Measurements from ENCODE around the gene CDK5RAP1. TPM values are rescaled to one million over a fixed set of nuclear protein-coding genes. Genes with fewer than 3 reads are reported as not detected.
"Not testable (repeated sequence)": the region's sequence is repeated elsewhere in the genome, so short reads cannot be mapped to it uniquely, and the experiment has no call there.

The CDK5RAP1 gene, protein sequence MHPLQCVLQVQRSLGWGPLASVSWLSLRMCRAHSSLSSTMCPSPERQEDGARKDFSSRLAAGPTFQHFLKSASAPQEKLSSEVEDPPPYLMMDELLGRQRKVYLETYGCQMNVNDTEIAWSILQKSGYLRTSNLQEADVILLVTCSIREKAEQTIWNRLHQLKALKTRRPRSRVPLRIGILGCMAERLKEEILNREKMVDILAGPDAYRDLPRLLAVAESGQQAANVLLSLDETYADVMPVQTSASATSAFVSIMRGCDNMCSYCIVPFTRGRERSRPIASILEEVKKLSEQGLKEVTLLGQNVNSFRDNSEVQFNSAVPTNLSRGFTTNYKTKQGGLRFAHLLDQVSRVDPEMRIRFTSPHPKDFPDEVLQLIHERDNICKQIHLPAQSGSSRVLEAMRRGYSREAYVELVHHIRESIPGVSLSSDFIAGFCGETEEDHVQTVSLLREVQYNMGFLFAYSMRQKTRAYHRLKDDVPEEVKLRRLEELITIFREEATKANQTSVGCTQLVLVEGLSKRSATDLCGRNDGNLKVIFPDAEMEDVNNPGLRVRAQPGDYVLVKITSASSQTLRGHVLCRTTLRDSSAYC
- total RNA-seq (2014; rRNA removed; shearing (Covaris generic); ENCODE audit: low replicate concordance): 31.0 and 32.3 TPM in 2 replicates

DNA sequence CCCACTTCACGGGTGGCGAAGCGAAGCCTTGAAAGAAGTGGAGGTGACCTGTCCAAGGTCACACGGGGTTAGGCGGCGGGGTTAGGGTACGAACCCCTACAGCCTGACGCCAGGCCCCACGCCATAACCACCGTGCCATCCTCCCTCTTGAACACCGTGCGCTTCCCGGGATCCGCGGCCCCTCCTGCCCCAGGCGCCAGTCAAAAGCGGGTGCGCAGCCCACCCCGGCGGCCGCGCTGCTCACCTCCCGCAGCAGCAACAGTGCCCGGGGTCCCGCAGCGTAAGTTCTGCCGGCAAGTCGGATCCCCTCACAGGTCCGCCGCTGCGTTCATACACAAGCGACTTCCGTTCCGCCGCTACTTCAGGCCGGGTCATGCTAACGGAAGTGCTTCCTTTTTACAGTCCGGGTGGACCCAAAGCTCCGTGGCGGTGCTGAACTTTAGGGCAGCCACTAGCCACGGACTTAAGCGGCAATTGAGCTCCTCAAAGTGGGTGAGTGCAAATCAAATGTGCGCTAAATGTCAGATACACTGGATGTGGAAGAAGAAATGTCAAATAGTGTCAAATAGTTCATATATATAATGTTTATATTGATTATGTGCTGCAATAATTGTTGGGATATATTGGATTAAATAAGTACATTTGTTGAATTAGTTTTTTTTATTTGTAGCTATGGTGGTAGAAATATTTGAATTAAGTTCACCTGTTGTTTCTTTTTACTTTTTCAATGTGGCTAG lies at the start of gene CDK5RAP1:
Gene CDK5RAP1, minus strand, starts transcription at position 336 of the 737 bp plus-strand sequence. CDS start 4,455 bp downstream, outside the sequence.
- peak; percentile 75 for DNase-seq (ENCODE audit: low read depth)
- in situ Hi-C loops (cut with HindIII; ENCODE audit: low pct_unique_long_range_greater_than_20kb, low sequenced_read_pairs): no loop called here

DNA sequence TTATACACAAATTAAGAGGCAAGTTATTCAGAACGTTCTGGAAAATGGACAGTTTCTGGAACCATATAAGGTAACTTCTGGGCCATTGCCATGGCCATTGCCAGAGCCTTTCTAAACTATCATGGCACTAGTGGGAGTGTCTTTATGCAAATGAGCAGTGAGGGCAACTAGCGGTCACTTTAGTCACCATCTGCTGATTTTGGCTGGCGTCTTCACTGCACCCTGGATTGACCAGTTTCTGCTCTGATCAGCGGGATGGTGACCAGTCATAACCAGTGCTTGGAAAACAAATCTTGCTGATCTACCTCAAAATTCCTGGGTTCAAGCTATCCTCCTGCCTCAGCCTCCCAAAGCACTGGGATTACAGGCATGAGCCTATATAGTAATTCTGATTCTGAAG lies 49.5 kb upstream of the CDK5RAP1 start:
- in situ Hi-C loops (cut with HindIII; ENCODE audit: low pct_unique_long_range_greater_than_20kb, low sequenced_read_pairs): no loop called here

DNA sequence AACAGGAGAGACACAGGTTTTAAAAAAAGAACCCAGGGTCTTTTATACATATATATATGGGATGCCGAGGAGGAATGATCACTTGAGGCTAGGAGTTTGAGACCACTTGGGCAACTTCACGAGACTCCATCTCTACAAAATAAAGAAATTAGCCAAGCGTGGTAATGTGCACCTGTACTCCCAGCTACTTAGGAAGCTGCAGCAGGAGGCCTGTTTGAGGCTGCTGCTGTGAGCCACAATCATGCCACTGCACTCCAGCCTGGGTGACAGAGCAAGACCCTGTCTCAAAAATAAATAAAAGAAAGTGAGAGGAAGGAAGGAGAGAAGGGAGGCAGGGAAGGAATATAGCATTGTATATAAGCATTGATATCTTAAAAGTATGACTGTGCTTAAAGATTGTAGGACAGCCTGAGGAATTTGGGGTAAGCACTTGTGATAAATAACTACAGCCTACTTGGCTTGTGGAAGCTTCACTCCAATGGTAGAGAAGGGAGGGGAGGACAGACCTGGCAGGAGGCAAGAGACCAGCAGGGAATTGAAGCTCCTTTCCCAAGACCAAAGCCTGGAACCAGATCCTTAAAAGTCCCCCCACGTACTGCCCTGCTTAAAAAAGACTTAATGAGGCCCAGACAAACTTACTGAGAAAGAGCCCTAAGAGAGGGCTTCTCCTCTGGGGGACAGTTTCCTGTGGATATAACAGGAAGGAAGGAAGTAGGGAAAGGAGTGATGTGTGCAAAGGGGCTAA lies 44.7 kb upstream of the CDK5RAP1 start:
- in situ Hi-C loops (cut with HindIII; ENCODE audit: low pct_unique_long_range_greater_than_20kb, low sequenced_read_pairs): no loop called here
- DNase-seq (ENCODE audit: low read depth): no peak

More for the DNA sequence above, 49.5 kb upstream of the CDK5RAP1 start:
- peak; percentile 71 for DNase-seq (ENCODE audit: low read depth)

DNA sequence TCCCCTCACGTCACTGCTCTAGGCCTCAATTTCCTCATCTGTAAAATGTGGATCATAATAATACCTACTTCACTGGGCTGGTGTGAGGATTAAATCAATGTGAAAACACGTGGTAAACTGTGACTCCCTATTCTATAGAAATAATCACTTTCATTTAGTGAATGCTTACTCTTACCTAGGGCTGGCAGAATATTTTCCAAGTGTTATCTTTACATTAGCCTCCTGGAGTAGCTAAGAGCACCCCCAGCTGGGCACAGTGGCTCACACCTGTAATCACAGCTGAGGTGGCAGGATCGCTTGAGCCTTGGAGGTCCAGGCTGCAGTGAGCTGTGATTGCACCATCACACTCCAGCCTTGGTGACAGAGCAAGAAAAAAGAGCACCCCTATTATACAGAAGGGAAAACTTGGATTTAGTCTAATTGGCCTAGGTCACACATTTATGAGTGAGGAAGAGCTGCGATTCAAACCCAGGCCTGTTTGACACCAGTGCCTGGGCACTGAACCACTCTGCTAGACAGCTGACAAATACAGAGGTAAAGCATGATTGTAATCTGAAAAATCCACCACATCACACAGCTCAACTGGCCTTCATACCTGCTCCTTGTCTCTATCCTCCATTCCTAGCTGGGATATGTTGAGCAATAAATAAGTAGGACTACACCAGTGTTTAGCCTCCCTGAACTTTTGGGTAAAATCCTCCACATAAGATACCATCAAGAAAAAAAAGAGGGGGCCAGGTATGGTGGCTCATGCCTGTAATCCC lies 43.7 kb upstream of the CDK5RAP1 start:
- DNase-seq (ENCODE audit: low read depth): peak; percentile 31
- in situ Hi-C loops (cut with HindIII; ENCODE audit: low pct_unique_long_range_greater_than_20kb, low sequenced_read_pairs): no loop called here

DNA sequence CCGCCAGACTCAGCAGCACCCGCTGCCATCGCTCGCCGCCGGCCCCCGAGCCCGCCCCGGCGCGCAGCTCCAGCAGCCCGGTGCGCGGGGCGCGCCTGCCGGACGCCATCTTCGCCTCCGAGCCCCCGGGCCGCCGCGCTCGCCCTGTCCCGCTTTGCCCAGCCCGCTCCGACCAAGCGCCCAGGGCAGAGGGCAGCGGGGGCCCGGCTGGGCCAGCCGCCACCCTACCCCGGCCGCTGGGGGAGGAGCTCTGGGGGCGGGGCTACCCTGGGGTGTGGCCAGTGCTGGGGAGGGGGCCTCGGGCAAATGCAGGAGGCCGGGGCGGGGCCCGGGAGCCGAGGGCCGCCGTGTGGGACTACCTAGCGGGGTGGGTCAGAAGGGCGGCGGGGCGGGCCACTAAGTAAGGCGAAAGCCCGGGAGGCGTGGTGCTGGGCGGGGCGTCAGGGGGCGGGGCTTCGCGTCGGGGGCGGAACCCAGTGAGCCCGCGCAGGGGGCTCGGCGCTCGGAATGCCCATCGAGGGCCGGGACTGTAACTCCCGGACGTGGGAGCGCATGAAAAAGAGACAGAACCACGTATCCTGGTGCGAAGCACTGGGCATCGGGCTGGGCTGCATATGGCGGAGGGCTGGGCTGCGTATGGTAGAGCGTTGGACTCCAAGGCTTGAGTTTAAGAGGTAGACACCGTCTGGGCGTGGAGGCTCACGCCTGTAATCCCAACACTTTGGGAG lies 42.4 kb upstream of the CDK5RAP1 start, which contains the start of gene SNTA1:
Gene SNTA1, minus strand, starts transcription at position 252 of the 728 bp plus-strand sequence. Its CDS starts 143 bp downstream, at position 109.
- in situ Hi-C loops (cut with HindIII; ENCODE audit: low pct_unique_long_range_greater_than_20kb, low sequenced_read_pairs): no loop called here
- peak; percentile 75 for DNase-seq (ENCODE audit: low read depth)

DNA sequence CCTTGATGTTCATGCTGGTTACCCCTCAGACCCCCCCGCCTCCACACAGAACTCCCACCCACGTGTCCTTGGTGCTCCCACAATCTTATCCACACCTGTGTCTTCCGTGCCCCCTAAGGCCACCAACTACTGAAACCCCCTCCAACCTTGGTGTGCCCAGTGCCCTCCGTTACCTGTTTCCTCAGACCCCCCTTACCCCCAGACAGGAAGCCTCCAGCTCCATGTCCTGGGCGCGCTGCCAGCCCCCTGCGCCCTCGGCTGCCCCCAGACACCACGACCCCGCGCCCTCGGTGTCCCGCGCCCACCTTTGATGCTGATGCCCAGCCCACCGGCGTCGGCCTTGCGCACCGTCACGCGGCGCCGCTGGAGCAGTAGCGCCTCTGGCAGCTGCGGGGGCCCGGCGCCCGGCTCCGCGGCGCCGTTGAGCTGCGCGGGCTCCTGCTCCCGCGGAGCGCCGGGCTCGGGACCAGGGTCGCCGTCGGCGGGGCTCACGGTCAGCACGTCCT lies 41.7 kb upstream of the CDK5RAP1 start:
- in situ Hi-C loops (cut with HindIII; ENCODE audit: low pct_unique_long_range_greater_than_20kb, low sequenced_read_pairs): no loop called here
- no peak for DNase-seq (ENCODE audit: low read depth)

DNA sequence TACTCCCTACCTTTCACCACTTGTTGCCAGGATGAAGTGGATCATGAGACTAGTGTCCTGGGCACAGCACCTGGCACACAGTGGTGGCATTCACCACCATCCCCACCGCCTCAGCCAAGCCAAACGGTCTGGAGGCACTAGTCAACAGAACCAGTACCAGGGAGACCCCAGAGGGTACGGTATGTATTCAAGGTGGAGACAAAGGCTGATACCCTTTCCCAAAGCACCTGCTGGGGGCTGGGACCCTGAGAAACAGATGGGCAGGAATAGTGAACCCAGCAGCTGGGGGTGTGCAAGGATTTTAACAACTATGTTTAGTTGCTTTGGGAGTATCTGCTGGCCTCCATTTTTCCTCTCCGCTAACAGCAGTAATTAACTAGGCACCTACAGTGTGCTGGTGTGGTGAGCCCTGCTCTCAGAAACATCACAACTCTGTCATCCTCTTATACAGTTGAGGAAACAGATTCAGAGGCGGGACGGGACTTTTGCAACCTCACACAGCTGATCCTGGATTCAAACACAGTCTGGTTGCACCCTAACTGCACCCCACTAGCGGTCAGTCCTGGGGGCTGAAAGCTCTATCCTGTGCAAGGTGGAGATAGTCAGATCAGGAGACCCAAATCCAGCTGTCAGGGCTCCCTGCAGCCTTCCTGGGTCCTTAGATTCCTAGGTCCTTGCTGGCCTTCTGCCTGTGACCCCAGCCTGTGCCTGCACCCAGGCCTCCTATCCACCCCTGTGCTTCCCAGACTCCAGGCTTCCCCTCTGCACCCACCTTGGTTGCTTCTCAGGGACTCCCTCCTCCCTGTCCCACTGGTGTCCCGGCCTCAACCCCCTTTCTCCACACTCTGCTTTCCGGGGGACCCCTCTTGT lies 41.1 kb upstream of the CDK5RAP1 start:
- in situ Hi-C loops (cut with HindIII; ENCODE audit: low pct_unique_long_range_greater_than_20kb, low sequenced_read_pairs): no loop called here

DNA sequence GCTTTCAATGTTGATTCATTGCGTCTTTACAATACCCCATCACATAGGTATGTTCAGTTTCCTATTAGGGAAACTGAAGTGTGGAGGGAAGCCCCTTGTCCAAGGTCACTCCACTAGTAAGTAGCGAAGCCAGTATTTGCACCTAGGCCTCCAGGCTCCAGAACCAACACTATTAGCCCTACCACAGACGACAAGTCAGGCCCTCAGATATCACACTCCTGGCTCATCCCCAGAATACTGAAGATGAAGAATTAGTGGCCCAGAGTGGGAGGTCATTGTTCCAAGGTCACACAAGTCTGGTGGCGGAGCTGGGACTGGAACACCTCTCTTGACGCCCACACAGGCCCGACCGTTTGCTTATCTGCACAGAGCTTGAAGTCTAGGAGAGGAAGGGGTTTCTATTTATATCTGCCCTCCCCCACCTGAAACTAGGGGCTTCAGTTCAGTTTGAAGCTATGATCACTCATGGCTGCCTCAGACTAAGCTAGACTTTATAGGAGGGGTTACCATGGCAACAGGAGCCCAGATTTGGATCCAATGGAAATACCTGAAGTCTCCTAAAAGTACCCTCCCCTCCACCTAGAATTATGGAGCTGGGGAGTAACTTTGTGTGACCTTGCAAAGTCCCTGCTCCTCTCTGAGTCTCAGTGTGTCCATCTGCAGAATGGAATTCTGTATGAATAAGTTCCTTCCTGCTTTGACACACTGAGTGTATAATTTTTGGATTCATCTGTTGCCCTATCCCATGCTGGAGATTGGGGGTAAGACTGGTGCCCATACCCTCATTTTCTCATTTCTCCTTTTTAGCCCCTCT lies 40.0 kb upstream of the CDK5RAP1 start:
- no peak for DNase-seq (ENCODE audit: low read depth)
- in situ Hi-C loops (cut with HindIII; ENCODE audit: low pct_unique_long_range_greater_than_20kb, low sequenced_read_pairs): no loop called here

More for the DNA sequence above, 41.1 kb upstream of the CDK5RAP1 start:
- no peak for DNase-seq (ENCODE audit: low read depth)

DNA sequence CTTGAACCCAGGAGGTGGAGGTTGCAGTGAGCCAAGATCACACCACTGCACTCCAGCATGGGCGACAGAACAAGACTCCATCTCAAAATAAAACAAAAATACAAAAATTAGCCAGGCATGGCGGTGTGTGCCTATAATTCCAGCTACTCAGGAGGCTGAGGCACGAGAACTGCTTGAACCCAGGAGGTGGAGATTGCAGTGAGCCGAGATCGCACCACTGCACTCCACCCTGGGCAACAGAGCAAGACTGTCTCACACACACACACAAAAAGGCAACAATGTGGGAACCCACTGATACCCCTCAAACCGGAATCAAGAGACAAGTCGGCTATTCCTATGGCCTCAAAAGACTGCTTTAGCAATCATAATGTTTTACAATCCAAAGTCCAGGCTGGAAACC lies 39.2 kb upstream of the CDK5RAP1 start:
- DNase-seq (ENCODE audit: low read depth); in situ Hi-C loops (cut with HindIII; ENCODE audit: low pct_unique_long_range_greater_than_20kb, low sequenced_read_pairs): not testable (repeated sequence)

DNA sequence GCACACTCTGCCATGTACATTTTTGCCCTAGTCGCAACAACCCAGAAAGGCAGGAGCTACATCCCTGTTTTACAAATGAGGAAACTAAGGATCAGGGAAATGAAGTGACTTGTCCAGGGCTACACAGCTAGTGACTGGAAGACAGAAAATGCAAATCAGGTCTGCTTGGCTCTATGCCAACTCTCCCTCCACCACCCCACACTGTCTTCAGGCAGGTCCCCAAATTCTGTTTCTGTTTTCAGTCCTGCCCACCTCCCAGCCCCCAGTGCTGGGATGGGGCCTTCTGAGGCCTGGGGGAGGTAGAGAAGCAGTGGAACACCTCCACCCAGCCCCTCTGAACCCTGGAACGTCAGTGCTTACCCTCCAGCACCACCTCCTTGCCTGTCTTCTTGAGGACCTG lies 37.2 kb upstream of the CDK5RAP1 start:
- DNase-seq (ENCODE audit: low read depth): no peak
- in situ Hi-C loops (cut with HindIII; ENCODE audit: low pct_unique_long_range_greater_than_20kb, low sequenced_read_pairs): no loop called here

DNA sequence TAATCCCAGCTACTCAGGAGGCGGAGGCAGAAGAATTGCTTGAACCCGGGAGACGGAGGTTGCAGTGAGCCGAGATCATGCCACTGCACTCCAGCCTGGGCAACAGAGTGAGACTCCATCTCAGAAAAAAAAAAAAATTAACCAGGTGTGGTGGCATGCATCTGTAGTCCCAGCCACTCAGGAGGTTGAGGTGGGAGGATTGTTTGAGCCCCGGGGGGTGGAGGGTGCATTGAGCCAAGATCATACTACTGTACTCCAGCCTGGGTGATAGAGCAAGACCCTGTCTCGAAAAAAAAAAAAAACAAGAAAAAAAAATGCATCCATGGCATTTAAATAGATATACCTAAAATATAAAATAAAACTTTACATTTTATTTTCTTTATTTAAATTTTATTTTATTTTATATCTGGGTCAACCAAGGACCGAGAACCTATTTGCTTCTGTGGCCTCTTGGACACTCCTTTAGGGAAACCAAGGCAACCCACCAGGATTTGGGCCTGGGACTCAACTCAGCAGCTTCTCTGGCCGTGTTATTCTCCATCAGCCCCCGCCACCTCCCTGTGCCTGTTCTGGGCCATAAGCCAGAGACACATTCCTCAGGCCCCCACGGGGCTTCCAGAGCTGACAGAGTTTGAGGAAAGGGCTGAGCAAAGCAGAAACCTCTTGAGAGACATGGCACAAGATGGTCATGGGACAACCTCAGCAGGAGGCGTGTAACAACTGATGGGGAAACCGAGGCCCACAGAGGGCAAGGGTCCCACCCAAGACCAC lies 36.0 kb upstream of the CDK5RAP1 start:
- DNase-seq (ENCODE audit: low read depth): no peak
- in situ Hi-C loops (cut with HindIII; ENCODE audit: low pct_unique_long_range_greater_than_20kb, low sequenced_read_pairs): no loop called here

DNA sequence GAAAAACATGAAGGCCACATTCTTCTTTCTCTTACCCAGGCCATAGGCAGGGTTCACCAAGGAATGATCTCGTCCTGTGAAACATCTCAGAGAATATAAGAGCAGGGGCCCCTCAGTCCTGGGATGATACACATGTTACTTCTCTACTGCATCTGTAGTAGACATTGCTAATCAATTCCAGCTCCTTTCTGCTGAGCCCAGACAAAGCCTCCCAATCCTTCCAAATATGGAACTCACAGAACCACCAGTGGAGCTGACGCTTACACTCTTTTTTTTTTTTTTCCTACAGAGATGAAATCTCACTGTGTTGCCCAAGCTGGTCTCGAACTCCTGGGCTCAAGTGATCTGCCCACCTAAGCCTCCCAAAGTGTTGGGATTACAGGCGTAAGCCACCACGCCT lies 33.1 kb upstream of the CDK5RAP1 start:
- in situ Hi-C loops (cut with HindIII; ENCODE audit: low pct_unique_long_range_greater_than_20kb, low sequenced_read_pairs): no loop called here
- DNase-seq (ENCODE audit: low read depth): no peak

DNA sequence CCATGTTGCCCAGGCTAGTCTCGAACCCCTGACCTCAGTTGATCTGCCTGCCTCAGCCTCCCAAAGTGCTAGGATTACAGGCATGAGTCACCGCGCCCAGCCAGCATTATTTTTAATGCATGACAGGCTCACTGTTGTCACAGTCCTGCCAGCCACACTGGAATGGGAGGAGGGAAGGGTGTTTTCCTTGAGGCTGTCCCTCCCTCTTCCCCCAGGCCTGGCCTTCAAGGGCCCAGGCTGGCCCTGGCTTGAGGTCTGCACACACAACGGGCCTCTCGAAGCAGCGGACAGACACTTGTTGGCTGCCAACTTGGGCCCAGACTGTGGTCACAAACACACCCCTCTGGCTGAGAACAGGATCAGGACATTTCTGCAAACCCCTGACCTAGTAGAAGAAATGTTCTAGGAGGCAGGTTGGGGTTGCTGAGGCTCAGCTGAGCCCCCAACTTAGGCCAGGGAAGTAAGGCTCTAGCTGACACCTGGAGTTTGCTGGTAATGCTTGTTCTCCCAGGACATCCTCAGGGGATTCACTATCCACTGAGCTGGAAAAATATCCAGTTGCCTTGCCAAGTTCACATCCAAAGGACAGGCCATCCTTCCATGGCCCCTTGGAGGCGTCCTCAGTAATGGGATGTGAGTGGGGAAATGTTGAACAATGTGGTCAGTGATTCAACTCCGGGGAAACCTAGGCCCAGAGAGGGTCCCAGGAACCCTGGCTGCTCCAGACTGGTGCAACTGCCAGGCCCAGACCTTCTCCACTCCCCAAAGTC lies 32.3 kb upstream of the CDK5RAP1 start:
- DNase-seq (ENCODE audit: low read depth): peak; percentile 86
- in situ Hi-C loops (cut with HindIII; ENCODE audit: low pct_unique_long_range_greater_than_20kb, low sequenced_read_pairs): no loop called here
